Keratinocyte (primary cell): ENCODE results near the gene TMEM14B. TPM values are rescaled to one million over a fixed set of nuclear protein-coding genes. Genes with fewer than 3 reads are reported as not detected.

Experiments
- DNase-seq: peaks from one replicate; pipeline ENCODE4 v3.0.0-alpha.2; 2011; ENCODE audit warnings: low read depth, missing footprints, low spot score
- FAIRE-seq: peaks from 2 replicates; lab custom pipeline; 2011; peaks lifted over from hg19 to GRCh38; lab: Jason Lieb, UNC
- H2AFZ ChIP-seq: 2 replicates; pipeline ENCODE4 v1.6.0; 2012; ENCODE audit warnings: low read length, control low read depth, inconsistent platforms; ENCODE audit not compliant: control insufficient read depth
- H3K27ac ChIP-seq: 2 replicates; pipeline ENCODE4 v1.5.1; 2011; ENCODE audit warnings: low read length; ENCODE audit not compliant: control insufficient read depth, insufficient read depth
- H3K27me3 ChIP-seq: 3 replicates; pipeline ENCODE4 v1.6.0; 2011; ENCODE audit warnings: low read length; ENCODE audit not compliant: control insufficient read depth, insufficient read depth; ENCODE audit errors: extremely low read depth
- H3K36me3 ChIP-seq, 2 experiments: 2 replicates in 1 of 2; 3 replicates in 1 of 2; pipeline ENCODE4 v1.5.1; 2011; ENCODE audit warnings: low read length in 2 of 2, mild to moderate bottlenecking in 1 of 2; ENCODE audit not compliant: control insufficient read depth in 2 of 2, insufficient read depth in 2 of 2; ENCODE audit errors: extremely low read depth in 1 of 2
- H3K4me1 ChIP-seq: 3 replicates; pipeline ENCODE4 v1.5.1; 2011; ENCODE audit warnings: low read length; ENCODE audit not compliant: control insufficient read depth, insufficient read depth; ENCODE audit errors: extremely low read depth
- H3K4me2 ChIP-seq: 3 replicates; pipeline ENCODE4 v1.6.0; 2011; ENCODE audit warnings: low read depth, low read length; ENCODE audit not compliant: control insufficient read depth, insufficient read depth; ENCODE audit errors: extremely low read depth
- H3K4me3 ChIP-seq, 3 experiments: fragments of 200-600 bp in 1 of 3; sonication (generic) in 1 of 3; 2 replicates in 2 of 3; 3 replicates in 1 of 3; pipeline ENCODE4 v1.5.1; 2011 to 2016; ENCODE audit warnings: low read length in 3 of 3, mild to moderate bottlenecking in 3 of 3, control low read depth in 2 of 3, inconsistent platforms in 1 of 3, low read depth in 1 of 3, mixed read lengths in 1 of 3, mixed run types in 1 of 3, moderate library complexity in 1 of 3; ENCODE audit not compliant: control insufficient read depth in 2 of 3, insufficient read depth in 2 of 3; ENCODE audit errors: extremely low read depth in 1 of 3
- H3K79me2 ChIP-seq: 2 replicates; pipeline ENCODE4 v1.6.0; 2012; ENCODE audit warnings: low read length; ENCODE audit not compliant: control insufficient read depth, insufficient read depth
- H3K9ac ChIP-seq: 3 replicates; pipeline ENCODE4 v1.6.0; 2011; ENCODE audit warnings: low read length; ENCODE audit not compliant: control insufficient read depth, insufficient read depth; ENCODE audit errors: extremely low read depth
- H3K9me1 ChIP-seq: 3 replicates; pipeline ENCODE4 v1.6.0; 2011; ENCODE audit warnings: low read length; ENCODE audit not compliant: control insufficient read depth, insufficient read depth; ENCODE audit errors: extremely low read depth
- H3K9me3 ChIP-seq: 2 replicates; pipeline ENCODE4 v1.5.1; 2012; ENCODE audit warnings: low read depth, low read length; ENCODE audit not compliant: control insufficient read depth
- H4K20me1 ChIP-seq: 3 replicates; pipeline ENCODE4 v1.6.0; 2011; ENCODE audit warnings: low read length; ENCODE audit not compliant: control insufficient read depth, insufficient read depth; ENCODE audit errors: extremely low read depth
- EZH2 ChIP-seq: IDR thresholded peaks from one replicate; pipeline ENCODE4 v1.6.1; 2012; ENCODE audit warnings: inconsistent platforms, mild to moderate bottlenecking, low read length, moderate library complexity
- dilution Hi-C: fragments of 300-500 bp; cut with MboI; formaldehyde crosslinking; loops from one replicate; pipeline ENCODE4 v1.7.0; 2020; ENCODE audit warnings: low sequenced_read_pairs; ENCODE audit not compliant: extremely low pct_ligation_motif_present
- polyA plus RNA-seq, 5 experiments: library from polyadenylated mRNA; depleted of rRNA in 3 of 5; stranded (reverse) in 3 of 5; stranded (forward) in 1 of 5; unstranded in 1 of 5; fragments of >200 nt; gene quantifications; 1 replicate in 1 of 5; 2 replicates in 3 of 5; 3 replicates in 1 of 5; pipeline versions ENCODE4 v1.2.1 to v1.2.3, GENCODE V29; 2011 to 2012; ENCODE audit warnings: missing spikeins in 2 of 5, low read depth in 1 of 5, low replicate concordance in 1 of 5
- TF ChIP-seq, protein P1 (sequence below), 3 experiments: IDR thresholded peaks in 1 of 3; conservative IDR thresholded peaks in 1 of 3; optimal IDR thresholded peaks in 1 of 3; 2 replicates in 2 of 3; 3 replicates in 1 of 3; pipeline versions ENCODE3 to v1.5.1; 2011; ENCODE audit warnings: low read length in 3 of 3, mild to moderate bottlenecking in 3 of 3, moderate library complexity in 2 of 3, control low read depth in 1 of 3, inconsistent platforms in 1 of 3; ENCODE audit not compliant: insufficient read depth in 2 of 3; ENCODE audit errors: extremely low read depth in 1 of 3

Gene TMEM14B
- polyA plus RNA-seq, 1 donor (not counting 4 experiments of a cell fraction or from before 2014, with no cell fraction given), result 157 TPM

DNA sequence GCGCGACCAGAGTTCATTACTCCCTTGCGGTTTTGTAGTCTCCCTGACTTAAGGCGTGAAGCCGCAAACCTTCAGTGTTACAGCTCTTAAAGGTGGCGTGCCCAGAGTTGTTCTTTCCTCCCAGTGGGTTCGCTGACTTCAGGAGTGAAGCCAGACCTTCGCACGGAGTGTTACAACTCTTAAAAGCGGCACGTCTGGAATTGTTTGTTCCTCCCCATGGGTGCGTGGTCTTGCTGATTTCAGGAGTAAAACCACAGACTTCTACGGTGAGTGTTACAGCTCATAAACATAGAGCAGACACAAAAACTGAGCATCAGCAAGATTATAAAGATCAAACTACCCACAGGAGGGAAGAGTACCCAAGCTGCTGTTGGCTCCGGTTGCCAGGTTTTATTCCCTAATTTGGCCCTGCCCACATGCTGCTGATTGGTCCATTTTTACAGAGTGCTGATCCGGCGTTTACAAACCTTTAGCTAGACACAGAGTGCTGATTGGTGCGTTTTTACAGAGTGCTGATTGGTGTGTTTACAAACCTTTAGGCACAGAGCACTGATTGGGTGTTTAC, 14.4 kb upstream of the TMEM14B start:
- Histone ChIP-seq H3K4me2 (no peak overlapping the region), H3K27me3 (no peaks in the 10 kb centered on the region), H4K20me1 (no peaks in the 10 kb centered on the region), H2AFZ (no peak overlapping the region), H3K36me3 (peaks cover 10 to 11% of the 10 kb centered on the region in 2 experiments), H3K79me2 (no peaks in the 10 kb centered on the region), H3K9me1 (no peaks in the 10 kb centered on the region), H3K9me3 (no peaks in the 10 kb centered on the region), H3K9ac (no peak overlapping the region), H3K27ac (peak overlapping the region; percentile 45), H3K4me1 (peaks cover 16% of the 10 kb centered on the region), H3K4me3 (no peak overlapping the region)
- dilution Hi-C loops, result no loop called here
- DNase-seq (no peak), FAIRE-seq (no peak)
- TF ChIP-seq, protein P1, sequence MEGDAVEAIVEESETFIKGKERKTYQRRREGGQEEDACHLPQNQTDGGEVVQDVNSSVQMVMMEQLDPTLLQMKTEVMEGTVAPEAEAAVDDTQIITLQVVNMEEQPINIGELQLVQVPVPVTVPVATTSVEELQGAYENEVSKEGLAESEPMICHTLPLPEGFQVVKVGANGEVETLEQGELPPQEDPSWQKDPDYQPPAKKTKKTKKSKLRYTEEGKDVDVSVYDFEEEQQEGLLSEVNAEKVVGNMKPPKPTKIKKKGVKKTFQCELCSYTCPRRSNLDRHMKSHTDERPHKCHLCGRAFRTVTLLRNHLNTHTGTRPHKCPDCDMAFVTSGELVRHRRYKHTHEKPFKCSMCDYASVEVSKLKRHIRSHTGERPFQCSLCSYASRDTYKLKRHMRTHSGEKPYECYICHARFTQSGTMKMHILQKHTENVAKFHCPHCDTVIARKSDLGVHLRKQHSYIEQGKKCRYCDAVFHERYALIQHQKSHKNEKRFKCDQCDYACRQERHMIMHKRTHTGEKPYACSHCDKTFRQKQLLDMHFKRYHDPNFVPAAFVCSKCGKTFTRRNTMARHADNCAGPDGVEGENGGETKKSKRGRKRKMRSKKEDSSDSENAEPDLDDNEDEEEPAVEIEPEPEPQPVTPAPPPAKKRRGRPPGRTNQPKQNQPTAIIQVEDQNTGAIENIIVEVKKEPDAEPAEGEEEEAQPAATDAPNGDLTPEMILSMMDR (optimal IDR thresholded peaks at IDR 0.05 in 1 of 3, IDR thresholded peaks at IDR 0.05 in 1 of 3, conservative IDR thresholded peaks at IDR 0.05 in 1 of 3; ENCODE audit: extremely low read depth in 1 of 3, insufficient read depth in 2 of 3, low read length in 3 of 3), result no peak
- TF ChIP-seq EZH2, result no peak

DNA sequence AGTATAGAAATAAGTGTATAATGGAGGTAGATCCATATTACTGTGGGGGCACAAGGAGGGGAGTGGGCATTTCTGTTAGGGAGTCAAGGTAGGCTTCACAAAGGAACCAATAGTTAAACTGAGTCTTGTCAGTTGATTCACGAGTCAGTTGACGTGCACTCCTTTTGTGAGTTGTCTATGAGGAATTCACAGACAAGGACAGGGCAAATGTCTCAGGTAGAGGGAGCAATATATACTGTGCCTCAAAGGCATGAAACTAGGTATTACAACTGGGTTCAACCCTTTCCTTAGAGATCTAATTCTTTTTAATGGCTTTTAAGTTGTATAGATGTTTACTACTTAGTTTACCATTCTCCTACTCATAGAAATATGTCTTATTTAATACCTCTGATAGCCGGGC, 13.7 kb upstream of the TMEM14B start:
- Histone ChIP-seq H2AFZ (no peak overlapping the region), H3K36me3 (peaks cover 10% of the 10 kb centered on the region in 2 experiments), H3K9ac (no peak overlapping the region), H3K79me2 (no peaks in the 10 kb centered on the region), H3K27ac (peak overlapping the region; percentile 45), H3K9me3 (no peaks in the 10 kb centered on the region), H3K4me3 (no peak overlapping the region), H4K20me1 (no peaks in the 10 kb centered on the region), H3K4me1 (peaks cover 16% of the 10 kb centered on the region), H3K27me3 (no peaks in the 10 kb centered on the region), H3K9me1 (no peaks in the 10 kb centered on the region), H3K4me2 (no peak overlapping the region)
- DNase-seq, result no peak
- TF ChIP-seq, protein P1 (optimal IDR thresholded peaks at IDR 0.05 in 1 of 3, IDR thresholded peaks at IDR 0.05 in 1 of 3, conservative IDR thresholded peaks at IDR 0.05 in 1 of 3; ENCODE audit: extremely low read depth in 1 of 3, insufficient read depth in 2 of 3, low read length in 3 of 3), result no peak
- TF ChIP-seq EZH2, result no peak
- FAIRE-seq, result no peak
- dilution Hi-C loops, result no loop called here
